HG02943 (cell line): Measurements from ENCODE around the gene COL4A3.
"Not testable (repeated sequence)": the region's sequence is repeated elsewhere in the genome, so short reads cannot be mapped to it uniquely, and the experiment has no call there.

Source experiments
- ATAC-seq: cut with Tn5 transposase; IDR thresholded peaks from one replicate; pipeline ENCODE4 v1.9.1; 2021; ENCODE audit warnings: mild to moderate bottlenecking, low read depth, moderate library complexity; ENCODE audit not compliant: unreplicated experiment

COL4A3 gene

GRCh38 chr2:227205701-227206100 lies 41.3 kb downstream of the COL4A3 start:
- ATAC-seq = no peak

GRCh38 chr2:227206406-227206805 lies 42.0 kb downstream of the COL4A3 start:
- no peak for ATAC-seq

- no peak for ATAC-seq
Observed at GRCh38 chr2:227207573-227207972, 43.1 kb downstream of the COL4A3 start.

GRCh38 chr2:227214622-227215041 lies 50.2 kb downstream of the COL4A3 start:
- ATAC-seq = no peak

- no peak for ATAC-seq
Observed at GRCh38 chr2:227219312-227220105, 55.1 kb downstream of the COL4A3 start.

DNA sequence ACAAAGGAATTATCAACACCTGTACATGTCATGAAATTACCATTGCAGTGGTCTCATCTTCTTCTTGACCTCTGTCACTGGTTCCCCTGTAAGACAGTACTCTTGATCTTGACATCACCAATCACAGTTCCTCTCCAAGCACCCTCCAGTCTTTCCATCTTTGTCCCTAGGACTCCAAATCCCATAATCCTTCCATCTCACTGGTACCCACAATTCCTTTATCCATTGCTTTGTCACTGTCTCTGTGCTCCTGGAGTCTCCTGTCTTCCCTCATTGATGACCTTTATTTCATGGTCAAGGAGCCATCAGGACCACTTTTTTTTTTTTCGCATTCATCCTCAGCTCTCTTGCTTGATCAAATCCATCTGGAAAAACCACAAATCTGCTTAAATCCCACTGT lies 56.7 kb downstream of the COL4A3 start:
- ATAC-seq = no peak

DNA sequence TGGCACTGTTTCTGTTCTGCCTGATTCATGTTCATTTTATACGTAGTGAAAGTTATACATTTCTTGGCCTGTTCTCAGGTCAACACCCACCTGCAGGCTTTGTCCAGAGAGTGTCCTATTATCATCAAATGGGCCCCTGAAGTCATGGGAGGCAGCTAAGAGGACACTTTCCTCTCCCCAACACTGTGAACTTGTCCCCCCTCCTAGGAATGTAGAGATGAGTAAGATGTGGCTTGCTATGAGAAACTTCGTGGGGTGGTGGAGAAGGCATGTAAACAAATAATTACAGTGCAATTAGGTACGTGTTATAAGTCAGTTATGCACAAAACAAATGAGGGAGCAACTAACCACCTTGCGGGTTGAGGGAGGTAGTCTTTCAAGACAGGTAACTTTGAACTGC lies 57.9 kb downstream of the COL4A3 start:
- no peak for ATAC-seq

DNA sequence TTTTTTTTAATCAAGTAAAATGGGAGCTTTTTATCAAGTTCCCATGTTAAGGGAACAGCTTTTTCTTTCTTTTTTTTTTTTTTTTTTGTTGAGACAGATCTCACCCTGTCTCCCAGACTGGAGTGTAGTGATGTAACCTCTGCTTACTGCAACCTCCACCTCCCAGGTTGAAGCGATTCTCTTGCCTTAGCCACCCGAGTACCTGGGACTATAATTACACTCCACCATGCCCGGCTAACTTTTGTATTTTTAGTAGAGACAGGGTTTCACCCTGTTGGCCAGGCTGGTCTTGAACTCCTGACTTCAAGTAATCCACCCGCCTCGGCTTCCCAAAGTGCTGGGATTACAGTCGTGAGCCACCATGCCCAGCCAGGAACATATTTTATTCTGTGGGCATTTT lies 61.2 kb downstream of the COL4A3 start:
- ATAC-seq = not testable (repeated sequence)

DNA sequence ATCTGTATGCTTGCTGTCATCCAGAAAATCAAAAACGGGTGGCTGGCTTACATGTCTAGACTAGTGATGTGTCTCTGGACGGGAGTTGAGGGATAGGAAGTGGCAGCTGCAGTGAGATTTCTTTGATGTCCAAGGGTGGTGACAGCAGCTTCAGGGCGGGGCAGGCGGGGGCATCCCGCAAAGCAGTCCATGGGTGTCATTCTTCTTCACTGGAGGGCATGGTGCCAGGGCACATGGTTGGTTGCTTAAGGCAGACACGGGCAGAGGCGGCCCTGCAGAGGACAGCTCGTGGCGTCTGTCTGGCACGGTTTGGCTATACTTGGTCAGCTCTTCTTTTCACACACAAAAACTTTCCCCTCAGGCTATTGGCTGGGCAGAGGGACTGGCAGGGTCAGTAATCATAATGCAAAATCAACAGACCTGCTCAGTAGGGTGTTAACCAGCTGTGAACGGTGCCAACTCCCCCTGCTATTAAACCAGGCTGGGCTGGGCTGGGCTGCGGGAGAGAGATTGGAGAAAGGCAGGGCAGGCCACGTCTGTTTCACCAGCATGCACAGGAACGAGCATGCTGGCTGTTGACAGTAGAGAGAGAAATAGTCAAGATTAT lies 63.7 kb downstream of the COL4A3 start:
- no peak for ATAC-seq

DNA sequence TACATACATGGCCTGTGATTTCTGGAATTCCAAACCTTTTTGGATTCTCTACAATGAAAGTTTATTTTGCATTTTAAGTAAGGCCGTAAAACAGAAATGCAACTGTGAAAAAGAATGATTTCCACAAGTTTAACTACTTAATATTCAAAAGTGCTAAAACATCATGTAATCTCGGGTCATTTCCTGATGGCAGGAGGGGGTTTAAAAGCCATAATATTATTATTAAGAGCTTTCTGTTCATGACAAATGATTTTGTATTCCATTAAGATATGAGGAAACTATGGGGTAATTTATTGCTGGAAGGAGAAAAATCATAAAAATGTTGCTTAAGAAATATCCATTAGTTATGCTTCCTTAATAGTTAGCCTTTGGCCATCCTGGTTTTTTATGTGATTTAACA lies 65.7 kb downstream of the COL4A3 start:
- no peak for ATAC-seq

GRCh38 chr2:227234429-227234828 lies 70.0 kb downstream of the COL4A3 start:
- no peak for ATAC-seq

GRCh38 chr2:227237786-227238185 lies 73.4 kb downstream of the COL4A3 start:
- no peak for ATAC-seq

DNA sequence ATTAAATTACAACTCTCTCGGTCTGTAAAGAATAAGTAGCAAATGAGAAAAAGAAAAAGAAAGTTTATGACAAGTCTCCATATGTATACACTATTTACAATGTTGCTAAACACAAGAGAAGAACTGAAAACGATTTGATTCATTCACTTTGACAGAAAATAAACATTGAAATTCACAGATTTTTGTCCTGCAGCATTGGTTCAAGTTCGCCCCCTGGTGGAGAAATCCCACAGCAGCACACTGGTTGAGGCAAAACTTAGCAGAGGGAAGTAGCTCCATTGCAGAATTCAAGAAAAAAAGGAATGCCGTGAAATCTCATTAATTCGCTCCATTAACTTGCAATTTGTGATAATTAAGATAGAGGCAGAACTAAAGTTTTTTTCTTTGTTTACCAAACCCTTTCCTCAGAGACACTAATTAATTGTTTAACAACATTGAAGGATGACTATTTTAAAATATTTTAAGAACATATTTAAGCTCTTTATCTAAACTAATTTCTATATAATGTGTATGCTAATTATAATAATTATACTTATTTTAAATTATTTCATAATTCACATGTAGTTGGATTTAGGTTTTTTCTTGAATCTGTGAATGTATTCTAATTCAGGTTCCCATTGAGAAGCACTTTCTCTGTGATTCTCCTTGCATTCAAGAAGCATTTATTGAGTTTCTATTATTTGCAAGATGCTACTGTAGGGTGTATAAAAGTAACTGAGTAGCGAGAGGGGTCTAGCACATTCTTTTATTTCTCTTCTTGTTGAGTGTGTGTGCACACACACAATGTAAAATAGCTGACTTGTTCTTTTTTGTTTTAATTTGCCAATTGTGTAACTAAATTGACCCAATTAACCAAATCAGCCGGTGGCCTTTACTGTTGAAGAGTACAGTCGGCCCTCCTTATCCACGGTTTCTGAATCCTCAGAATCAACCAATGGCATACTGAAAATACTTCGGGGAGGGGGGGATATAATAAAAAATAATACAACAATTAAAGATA lies 74.1 kb downstream of the COL4A3 start:
- no peak for ATAC-seq

- ATAC-seq = no peak
Observed at GRCh38 chr2:227241005-227241404, 76.6 kb downstream of the COL4A3 start.

- ATAC-seq = no peak
Observed at GRCh38 chr2:227248876-227249275, 84.5 kb downstream of the COL4A3 start.

DNA sequence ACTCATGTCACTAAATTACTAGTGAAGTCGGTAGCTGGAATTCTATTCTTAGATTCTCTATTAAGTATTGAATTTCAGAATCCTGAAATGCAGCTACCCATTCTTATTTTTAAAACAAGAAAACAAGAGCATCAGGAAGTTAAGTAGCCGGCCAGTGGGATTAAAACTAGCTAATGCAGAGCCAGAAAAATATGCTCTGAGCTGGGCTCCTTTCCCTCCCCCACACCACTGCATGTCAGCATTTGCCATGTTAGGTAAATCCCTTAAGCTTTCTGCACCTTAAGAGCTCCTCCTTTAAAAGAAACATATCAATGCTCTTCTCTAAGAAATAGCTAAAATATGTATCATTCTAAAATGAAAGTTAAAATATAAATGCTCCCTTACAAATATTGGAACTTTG lies 88.4 kb downstream of the COL4A3 start:
- no peak for ATAC-seq

DNA sequence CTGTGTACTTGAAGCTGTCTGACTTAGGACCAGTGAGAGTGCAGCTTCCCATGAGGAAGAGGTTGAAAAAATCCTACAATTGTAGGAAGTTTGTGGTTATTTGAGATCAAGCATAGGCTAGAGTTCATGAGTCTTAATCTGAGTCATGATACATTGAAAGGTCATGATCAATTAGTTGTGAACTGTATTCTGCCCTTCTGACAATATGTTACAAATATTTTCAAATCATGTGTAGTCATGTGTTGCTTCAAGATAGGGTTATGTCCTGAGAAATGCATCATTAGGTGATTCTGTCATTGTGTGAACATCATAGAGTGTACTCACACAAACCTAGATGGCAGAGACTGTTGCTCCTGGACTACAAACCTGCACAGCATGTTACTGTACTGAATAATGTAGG lies 92.2 kb downstream of the COL4A3 start:
- no peak for ATAC-seq

GRCh38 chr2:227257820-227258219 lies 93.4 kb downstream of the COL4A3 start:
- ATAC-seq = no peak

GRCh38 chr2:227260041-227260440 lies 95.6 kb downstream of the COL4A3 start:
- no peak for ATAC-seq

GRCh38 chr2:227267410-227268115 lies 103.1 kb downstream of the COL4A3 start:
- no peak for ATAC-seq
